ENCODE measurements around the gene WFS1.

The WFS1 gene

DNA sequence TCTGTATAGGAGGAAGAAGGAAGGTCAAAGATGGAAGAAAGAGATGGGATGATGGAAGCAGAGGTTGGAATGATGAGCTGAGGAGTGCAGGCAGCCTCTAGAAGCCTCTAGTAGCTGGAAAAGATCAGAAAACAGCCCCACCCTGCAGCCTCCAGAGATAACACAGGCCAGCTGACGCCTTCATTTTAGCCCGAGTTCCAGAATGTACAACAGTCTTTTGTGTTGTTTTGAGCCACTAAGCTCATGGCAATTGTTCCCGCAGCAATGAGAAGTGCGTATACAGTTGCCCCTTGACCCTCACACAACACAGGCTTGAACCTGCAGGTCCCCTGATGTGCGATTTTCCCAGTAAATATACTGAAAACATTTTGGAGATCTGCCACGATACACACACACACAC, 72.0 kb downstream of the WFS1 start:
- no peak for DNase-seq

DNA sequence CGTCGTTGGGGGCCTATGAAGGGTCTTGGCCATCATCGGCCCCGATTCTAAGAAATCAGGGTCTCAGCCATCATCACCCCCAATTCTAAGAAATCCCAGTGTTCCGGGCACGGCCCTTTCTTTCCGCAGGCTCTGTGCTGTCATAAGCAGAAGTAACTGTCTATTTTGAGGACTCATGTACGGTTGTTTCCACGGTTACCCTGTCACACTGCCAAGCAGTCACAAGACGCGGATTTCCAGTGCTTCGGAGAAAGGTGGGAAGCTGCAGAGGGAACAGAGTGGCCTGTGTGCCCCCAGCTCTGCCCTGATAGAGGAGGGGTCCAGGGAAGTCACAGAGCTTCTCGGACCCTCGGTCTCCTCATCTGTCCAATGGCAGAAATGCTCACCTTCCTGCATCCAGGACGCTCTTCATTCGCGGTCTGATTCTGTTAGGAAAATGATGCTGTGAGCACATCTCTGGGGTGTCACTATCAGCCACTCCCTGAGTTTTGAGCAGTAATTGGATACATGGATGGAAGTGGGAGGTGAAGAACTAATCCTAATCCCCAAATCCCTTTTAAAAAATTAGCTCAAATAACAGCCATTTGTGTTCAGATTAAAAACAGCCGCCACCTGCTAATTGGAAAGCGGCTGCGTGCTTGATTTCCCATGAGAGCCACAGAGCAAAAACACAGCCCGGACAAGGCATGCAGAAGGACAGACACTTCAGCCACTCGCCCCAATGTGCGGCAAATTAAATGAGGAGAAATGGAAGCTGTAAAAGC, 73.1 kb downstream of the WFS1 start:
- no peak for DNase-seq

DNA sequence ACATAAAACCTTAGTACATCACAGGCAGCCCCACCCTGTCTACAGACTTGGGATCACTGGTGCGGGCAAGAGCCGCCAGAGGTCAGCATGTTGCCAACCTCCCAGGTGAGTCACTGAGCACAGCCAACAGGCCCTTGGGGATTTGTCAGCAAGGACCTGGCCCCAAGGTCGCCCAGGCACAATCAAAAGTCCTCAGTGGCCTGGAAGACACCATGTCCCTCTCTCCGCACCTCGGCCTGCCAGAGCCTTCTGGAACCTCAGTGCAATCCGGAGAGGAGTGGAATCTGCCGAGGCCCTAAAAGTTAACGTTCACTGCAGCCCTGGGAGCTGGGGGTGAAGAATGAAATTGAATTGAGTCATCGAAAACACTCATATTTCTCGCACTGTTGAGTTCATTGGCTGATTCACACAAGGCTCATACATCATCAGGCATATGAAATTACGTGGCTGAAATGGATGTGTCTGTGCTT, 74.3 kb downstream of the WFS1 start:
- DNase-seq: no peak

GRCh38 chr4:6345096-6345830, 75.6 kb downstream of the WFS1 start:
- no peak for DNase-seq

DNA sequence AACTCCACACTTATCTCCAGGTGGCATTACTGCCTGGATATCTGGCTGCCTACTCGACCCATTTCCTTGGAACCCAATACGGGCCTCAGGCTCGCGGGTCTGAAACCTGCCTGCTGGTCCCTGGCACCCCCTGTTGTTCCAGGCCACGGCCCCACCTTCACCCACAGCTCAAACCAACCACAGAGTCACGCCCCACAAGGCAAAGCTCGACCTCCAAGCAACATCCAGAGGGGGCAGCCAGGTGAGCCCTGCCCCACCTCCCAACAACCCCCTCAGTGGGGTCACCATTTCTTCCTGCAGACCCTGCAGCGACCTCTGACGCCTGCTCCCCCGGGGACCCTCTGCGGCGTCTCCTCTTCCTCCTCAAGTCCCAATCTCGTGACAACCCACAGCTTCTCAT, 76.2 kb downstream of the WFS1 start:
- no peak for DNase-seq

- DNase-seq: no peak
Measured at GRCh38 chr4:6346373-6347110, 76.9 kb downstream of the WFS1 start.

DNA sequence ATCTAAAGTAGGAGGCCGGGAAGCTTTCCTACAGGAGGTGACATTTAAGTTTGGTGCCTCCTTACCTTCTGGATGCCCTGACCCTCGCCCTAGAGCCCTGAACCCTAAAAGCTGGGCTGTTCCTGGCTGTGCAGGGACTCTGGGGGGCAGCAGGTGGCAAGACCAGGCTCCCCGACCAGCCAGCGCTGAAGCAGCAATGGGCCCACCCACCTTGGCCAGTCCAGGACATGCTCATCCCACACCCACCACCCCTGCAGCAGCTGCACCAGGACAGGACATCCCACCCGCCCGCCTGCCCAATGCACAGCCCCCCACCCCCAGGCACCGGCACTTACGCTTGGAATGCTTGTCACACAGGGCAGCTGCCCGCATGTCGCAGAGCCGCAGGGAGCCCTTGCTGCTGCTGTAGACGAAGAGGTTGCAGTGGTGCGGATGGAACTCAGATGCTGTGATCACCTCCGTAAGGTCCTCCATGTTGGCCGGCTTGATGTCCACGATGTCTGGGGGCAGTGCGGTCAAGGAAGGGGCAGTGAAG, 77.9 kb downstream of the WFS1 start:
- DNase-seq: no peak

DNA sequence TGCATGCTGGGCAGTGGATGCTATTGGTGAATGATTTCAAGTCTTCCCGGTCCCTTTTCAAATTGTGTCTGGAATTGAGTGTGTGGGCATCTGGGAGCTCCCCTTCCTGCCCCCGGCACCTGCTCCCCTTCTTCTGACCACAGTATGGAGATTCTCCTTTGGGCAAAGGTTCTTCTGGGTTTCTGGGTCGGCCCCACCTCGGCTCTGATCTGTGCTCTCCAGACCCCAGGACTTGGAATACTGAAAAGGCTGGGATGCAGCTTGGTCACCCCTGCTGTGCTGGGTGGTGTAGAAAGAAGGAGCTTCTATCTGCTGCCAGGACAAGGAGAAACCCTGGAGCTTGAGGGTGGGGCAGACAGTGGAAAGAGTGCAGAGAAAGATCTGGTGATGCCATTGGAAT, 78.8 kb downstream of the WFS1 start:
- DNase-seq: no peak

DNA sequence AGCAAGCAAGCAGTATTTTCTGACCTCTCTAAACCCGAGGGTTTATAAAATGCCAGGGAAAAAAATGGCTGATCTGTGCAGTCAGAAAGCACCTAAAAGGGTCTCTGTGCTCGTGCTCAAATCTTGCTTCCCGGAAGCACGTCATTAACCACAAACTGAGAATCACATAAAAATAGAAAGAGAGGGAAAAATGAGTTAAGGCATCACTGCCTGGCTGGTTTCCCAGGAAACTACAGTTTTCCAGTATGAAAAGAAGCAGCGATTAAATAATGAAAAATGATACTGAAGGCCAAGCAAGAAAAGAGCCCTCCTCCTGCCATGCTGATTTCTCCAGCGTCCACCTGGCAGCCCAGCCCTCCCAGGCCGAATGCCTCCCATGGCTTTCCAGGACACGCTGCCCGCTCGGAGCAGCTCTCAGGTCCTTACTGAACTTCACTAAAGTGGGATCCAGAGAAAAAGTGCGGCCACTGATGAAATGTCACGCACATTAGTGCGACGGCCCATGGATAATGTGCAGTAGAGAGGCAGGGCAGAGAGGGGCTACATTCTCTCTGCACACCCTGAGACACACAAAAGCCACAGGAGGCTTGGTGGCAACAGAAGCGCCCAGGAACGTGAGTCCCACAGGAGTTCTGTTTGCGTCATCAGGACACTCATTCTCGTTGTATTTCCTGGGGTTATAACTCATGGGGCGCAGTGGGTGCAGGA, 80.4 kb downstream of the WFS1 start:
- DNase-seq: no peak

DNA sequence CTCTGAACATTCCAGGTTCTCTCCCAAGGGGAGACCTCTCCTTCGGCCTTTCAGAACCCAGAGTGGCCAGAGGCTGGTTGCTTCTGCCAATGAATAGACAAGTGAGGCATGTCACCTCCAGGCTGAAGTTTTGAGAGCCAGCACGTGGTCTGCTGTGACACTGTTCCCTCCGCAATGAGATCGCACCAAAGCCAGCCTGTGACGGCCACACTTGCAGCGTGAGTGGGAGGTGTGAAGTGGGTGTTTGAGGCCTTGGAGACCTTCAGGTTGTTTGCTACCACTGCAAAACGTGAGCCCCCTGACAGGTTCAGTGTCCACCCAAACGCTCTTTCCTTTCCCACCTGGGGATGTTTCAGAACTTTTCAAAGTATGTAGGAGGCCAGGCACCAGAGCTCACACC, 81.0 kb downstream of the WFS1 start:
- DNase-seq: no peak

GRCh38 chr4:6351246-6352000, 81.8 kb downstream of the WFS1 start:
- no peak for DNase-seq

DNA sequence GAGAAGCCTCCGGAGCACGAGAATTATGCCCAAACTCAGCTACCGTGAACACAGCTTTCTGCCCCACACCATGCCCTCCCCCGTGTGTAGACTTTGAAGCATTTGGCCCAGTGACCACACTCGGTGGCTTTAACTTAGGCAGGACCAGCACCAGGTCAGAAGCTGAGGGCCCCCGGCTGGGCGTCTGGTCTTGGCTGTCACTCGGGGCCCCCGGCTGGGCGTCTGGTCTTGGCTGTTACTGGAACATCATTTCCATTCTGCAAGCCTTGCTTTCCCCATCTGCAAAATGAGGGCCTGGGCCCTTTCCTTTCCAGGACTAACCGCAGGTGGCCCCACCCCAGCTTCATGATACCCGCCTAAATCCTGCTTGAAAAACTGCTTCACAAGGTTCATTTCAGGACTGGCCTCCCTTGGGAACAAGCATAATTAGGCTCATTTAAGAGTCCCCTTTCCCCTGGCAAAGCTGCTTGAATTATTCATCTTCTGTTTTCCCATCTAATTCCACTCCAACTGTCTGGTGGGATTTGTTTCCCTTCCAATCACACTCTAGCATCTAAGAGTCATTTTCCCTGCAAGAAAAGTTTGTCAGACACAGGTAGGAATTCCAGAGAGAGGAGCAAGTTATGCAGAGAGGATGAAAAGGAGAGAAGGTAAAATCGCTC, 82.5 kb downstream of the WFS1 start:
- DNase-seq: no peak
